CD1c-positive myeloid dendritic cell (primary cell): ENCODE measurements around the gene ARHGAP24.

Experiments used
- DNase-seq: peaks from one replicate; pipeline ENCODE4 v3.0.0-alpha.2; 2016; ENCODE audit errors: extremely low spot score

The ARHGAP24 gene

DNA sequence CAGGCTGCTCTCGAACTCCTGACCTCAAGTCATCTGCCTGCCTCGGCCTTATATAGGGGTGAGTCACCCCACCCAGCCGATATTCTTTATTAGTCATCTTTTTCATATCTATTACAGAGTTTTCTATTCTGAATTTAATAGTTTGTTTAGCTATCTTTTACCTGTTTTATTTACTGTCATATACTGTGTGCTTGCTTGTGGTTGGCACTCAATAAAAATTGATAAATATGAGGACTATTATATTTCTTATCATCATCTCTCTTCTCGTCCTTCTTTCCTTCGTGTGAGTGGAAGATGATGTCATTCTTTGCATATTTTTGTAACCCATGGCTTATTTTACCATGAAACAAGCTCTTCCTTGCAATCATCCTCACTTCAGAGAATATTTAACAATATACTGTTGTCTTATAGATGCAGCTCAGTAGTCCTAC is 265.5 kb downstream of the ARHGAP24 start:
- DNase-seq = no peak

DNA sequence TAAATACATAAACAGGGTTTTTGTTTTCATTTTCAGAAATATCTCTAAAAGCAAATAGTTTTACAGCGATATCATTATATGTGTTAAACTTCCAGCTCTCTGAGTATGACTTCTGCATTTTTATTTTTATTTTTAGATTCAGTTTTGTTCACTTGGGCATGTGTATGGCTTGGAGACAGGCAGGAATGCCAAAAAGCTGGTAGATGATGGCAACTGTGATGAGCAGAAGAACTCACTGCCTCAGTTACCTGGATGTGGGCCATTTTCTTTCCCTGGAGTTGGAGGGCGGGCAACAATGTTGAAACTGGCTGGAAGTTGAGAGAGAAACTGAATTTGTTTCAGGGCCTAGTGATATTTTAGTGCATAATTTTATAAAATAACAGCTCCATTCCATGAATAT is 266.4 kb downstream of the ARHGAP24 start:
- DNase-seq = no peak

DNA sequence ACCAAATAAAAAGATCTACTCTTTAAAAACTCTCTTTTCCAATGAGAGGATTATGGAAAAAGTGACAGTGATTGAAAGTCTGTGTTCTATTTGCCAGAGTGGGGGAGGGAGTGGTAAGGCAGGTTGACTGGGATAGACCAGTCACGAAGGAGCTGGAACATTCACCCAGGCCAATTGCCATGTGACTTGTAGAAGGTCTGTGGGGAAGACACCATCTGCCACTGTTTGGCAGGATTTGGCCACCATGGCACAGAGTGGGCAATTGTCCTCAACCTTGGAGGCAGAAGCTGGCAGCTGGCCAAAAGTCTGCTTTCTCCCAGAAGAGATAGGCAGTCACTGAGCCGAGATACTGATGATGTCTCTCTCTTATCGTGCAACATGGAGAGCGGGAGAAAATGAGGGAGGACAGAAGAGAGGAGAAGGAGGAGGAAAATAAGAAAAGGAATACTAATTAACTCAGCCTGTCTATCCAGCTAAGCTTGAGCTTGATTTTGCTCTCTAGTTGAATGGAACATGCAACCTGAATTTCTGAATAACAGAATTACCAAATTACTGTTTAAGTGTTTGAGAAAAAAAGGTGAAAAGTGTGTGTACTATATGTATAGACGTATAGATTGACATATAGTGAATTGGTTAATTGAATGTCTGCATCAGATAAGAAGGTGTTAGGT is 267.1 kb downstream of the ARHGAP24 start:
- no peak for DNase-seq

DNA sequence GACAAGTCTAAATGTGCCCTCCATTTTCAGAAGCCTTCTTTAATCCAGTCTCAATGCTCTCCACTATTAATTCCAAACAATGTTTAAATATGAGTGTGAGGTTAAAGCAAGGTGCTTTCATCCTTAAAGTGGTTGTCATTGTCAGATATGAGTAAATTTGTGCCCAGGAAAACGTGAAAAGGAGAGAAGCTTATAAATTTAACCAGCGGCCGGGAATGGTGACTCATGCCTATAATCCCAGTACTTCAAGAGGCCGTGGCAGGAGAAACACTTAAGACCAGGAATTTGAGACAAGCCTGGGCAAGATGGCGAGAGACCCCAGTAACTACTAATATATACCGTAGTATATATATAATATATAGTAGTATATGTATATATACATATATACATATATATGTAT is 270.0 kb downstream of the ARHGAP24 start:
- no peak for DNase-seq

DNA sequence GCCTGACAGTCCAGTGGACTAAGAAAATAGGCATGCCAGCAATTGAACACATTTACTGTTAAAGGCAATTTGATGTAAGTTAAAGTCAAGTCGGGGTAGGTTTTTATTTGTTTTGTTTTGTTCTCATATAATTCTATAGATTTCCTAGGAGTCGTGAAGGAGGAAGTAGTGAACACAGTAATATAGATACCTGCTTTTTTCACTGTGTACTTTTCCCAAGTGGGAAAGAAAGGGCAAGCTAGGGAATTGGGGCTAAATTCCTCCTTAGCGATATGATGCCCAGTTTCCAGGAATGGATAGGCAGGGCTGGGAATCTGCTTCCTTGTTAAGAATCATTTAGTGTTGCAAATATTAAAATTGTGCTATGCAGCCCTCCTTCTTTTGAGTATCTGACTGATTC is 271.0 kb downstream of the ARHGAP24 start:
- no peak for DNase-seq

DNA sequence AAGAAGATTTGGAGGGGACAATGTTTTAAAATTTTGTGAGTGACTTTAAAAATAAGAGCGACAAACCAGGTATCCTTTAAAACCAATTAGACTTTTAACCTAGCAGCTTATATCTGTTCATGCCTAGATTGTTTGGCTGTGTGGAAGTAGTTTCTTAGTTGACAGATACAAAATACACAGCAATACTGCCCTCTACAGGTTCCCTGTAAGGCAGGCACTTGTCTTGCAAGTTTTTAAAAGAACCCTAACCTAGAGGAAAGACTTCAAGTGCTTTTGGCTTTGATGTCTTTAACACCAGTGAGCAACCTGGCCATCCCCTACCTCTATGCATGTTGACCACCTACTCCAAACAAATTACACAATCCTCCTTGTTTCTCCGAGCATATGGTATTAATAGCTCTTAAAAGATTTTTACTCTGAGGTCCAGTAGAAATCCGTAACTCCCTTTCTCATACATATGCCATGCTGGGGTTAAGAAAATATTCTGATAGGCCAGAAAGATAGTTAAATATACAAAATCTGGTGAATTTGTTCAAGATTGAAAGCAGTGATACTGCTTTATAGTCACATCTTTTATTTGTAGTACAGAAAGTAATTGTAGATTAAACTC is 273.0 kb downstream of the ARHGAP24 start:
- peak; percentile 76 for DNase-seq

DNA sequence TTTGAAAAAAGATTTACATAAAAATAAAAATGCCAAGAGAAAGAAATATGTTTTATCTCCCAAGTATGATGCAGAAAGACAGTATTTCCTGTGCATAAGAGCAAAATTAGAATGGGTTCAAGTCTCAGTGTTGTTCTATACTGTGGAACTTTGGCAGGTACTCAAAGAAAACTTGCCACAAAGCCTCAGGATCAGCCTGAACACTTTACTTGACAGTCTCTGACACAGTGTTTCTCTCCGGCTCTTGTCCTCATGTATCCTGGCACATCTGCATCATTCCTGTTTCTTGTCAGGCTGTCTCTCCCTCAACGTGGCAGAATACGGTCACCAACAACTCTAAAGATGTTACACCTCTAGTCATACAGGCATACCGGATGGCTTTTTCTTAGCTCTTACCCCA is 273.7 kb downstream of the ARHGAP24 start:
- no peak for DNase-seq

DNA sequence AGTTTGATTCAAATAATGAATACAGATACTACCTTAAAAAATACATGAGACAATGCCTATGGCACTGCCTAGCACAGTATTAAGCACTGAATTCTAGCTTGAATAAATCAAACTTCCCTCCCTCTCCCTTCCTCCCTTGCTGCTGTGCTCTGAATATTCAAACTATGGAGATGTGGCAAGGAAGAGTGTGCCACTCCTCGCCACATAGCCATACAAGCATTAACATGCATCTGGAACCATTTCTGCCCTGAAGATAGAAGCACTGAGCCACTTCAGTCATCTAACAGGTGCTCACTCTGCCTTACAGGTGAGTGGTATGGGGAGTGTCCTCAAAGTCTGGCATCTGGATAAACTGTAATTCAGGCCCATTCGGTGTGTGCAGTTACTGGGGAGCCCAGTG is 276.9 kb downstream of the ARHGAP24 start:
- no peak for DNase-seq

DNA sequence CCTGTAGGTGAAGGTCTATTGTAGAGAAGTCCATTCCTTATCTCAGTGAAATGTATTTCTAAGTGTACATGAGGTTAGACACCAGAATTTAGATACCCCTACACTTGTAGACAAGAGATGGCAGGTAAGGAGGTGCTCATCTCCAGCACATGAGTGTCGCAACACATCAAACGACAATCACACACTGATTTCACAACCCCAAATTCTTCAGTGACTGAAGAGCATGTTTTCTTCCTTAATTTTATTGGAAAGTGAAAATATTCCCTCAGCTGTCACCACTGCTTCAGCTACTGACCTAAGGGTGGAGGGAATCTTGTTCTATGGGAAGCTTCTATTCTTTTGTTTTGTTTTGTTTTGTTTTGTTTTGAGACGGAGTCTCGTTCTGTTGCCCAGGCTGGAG is 280.3 kb downstream of the ARHGAP24 start:
- DNase-seq = no peak

DNA sequence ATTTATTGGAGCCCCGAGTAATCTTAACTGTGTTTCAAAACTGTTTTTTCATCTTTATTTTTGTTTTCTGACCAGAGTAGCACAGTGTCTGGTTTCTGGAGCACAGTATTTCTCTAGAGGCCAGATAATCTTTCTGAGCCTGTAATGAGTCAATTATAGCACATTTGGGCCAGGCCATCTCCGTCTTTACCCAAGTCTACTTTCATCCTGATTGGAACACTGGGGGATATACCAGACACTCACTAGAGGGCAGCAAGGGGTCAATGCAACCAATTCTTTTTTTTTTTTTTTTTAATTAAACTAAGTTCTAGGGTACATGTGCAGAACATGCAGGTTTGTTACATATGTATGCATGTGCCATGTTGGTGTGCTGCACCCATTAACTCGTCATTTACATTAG is 282.0 kb downstream of the ARHGAP24 start:
- DNase-seq = no peak

DNA sequence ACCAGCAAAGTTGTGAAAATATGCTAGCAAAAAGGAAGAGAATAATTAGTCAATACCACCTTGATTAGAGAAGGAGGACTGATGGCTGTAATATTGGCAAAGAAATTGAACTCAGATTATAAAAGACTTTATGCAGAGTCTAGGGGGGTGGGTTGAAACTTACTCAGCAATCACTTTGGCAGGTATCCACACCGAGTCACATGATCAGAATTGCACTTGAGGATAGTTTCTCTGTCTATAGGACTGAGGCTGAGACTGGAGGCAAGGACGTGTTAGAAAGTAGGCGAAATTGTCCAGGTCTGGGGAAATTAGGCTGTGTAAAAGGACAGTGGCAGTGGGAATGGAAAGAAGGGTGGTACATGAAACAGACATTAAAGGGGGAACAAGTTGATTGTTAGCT is 284.4 kb downstream of the ARHGAP24 start:
- DNase-seq = no peak

DNA sequence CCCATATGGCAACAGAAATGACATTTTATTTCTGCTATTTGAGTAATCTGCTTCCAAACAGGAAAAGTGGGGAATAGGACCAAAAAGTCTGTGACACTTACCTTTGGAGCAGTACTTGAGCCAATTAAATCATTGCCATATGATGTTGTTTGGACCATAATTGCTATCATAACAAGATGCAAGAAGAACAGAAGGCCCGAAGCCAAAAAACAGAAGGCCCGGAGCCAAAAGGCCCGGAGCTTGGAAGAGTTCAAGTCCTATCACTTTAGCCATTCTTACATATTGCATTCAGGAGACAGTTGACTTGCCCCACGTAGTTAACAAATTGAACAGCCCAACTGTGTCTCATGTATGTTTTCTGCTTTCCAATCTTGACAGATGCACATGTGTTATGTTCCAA is 285.6 kb downstream of the ARHGAP24 start:
- DNase-seq = no peak

DNA sequence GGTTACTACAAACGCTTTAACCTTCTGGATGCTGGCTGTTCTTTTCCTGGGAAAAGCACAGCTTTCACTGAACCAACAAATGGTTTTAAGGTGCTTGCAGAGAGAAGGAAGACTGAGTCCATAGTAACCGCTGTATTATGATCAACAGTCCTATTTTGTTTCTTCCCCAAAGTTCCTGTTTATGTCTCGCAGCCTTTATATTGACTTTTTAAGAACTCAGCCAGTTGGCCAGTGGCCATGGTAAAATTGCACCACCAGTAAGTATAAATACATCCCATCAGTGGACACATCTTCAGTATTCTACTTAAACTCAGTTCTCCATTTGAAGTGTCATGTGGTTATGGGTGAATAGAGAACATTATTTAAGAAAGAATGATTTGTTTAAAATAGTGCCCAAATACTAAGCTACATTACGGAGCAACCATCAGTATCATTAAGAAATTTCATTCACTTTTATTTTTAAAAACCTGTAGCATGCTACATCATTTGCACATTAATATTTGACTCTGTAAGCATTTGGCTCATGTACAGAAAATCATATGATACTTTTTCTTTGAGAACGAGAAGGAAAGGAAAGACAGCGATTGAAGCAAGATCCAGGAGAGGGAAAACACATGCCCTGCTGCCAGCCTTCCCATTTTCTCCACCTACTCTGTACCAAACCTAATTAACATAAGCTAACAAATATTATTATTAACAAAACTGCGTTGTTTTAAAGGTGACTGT is 287.0 kb downstream of the ARHGAP24 start:
- DNase-seq = peak; percentile 17

DNA sequence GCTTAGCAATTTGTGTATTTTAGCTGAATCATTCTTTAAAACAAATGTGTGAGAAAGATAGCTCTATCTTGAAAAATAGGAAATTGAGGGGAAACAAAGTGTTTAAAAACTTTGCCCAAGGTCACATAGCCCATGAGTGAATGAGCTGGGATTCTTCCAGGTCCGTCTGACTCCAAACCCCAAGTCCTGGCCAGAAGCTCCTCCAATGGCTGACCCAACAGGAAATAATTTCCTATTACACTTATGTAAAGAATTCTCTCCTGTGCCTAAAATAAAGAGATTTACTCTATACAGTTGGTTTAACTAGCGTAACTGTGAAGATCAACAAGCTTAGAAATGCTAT is 287.6 kb downstream of the ARHGAP24 start:
- DNase-seq = no peak

DNA sequence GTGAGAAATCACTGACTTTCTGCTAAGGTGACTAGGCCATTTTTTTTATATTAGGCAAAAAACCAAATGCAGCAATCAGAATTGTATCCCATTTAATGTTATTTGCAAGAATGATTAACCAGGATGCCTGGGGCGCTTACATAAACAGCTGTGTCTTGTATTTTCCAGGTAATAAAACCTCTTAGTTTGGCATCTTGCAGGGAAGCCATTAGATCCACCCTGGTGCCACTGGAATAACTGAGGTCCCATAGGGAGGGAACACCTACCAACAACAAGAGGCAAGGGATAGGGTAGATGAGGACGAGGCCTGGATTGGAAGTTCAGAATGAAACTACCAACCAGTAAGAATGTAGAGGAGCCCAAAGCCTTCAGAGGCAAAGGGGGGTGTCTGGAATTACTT is 288.3 kb downstream of the ARHGAP24 start:
- DNase-seq = no peak

DNA sequence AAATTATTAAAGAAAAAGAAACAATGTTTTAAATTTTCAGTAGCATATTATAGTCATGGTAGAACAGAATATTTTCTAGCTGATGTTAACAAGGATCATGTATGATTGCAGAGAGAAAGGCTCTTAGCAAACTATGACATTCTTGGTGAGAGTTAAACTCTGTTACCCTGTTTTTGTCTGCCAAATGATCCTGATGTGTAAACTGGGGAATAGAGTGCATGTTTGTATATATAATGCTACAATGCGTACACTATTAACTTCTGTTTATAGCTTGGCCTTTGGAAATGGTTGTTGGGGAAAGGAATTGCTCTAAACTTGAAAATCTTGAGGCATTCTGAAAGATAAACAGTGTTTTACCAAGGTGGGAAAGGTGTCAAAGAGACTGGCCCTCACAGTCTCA is 292.7 kb downstream of the ARHGAP24 start:
- DNase-seq = no peak

DNA sequence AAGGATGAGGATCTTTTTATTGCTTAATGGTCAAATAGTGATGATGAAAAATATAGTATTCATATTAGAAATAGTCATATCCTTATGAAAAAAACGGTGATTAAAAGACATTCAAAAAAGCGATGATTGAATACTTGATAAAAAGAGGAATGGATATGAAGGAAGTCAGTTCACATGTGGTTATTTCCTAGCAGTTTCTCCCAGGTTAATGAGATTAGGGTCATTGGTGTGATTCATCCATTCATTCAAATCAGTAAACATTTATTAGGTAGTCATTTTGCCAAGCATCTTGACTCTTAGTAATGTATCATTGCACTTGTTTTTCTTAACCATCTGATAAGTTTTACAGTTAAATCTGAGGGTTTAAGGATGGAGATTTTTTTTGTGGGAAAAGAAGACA is 294.1 kb downstream of the ARHGAP24 start:
- DNase-seq = no peak

DNA sequence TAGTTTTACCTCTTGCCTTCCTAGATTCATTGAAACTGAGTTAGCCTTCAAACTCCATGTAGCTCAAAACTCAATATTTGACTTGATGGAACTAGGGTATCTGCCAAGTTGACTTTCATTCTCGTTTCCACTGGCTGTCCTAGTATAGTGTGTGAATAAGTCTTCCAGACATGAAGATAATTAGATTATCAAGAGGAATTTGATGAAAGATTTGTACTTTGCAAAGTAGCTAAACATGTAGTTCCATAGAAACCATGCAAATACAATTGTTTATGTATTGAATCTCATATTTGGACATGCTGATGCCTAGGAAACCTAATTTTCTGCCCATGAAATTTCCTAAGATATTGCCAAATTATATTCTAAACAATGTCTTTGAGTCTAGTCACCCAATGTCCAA is 297.5 kb downstream of the ARHGAP24 start:
- DNase-seq = no peak

DNA sequence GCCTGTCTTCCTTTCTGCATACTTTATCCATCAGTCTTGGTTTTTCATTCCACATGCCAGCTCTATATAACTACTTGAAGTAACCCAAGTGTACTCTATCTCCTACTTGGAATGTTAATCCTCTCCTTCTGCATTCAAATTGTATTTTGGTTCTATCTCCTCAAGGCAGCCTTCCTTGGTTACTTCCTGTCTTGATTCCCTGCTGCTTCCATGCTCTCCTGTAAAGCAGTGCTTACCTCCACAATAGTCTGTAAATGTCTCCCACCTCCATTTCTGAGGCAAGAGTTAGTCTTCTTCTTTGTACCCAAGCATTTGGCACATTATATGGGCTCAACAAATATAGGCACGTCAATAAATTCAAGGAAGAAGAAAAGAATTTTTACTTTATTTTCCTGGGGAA is 298.4 kb downstream of the ARHGAP24 start:
- DNase-seq = no peak

DNA sequence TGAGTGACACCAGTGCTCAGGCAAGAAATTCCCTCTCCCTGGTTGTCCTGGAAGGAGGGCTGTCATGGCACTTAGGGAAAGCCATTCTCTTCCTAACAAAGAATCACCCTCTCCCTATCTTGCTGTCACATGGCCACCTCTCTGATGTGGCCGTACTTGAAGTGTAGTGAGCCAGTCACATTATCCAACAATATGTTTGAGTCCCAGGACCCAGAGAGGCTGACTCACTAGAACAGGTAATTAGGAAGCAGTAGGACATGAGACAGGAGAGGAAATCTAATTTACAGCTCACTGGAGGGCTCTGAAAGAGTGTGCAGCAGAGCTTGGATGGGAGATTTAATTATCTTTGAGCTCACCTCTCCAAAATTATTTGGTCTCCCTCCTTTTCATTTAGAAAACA is 299.1 kb downstream of the ARHGAP24 start:
- DNase-seq = no peak

DNA sequence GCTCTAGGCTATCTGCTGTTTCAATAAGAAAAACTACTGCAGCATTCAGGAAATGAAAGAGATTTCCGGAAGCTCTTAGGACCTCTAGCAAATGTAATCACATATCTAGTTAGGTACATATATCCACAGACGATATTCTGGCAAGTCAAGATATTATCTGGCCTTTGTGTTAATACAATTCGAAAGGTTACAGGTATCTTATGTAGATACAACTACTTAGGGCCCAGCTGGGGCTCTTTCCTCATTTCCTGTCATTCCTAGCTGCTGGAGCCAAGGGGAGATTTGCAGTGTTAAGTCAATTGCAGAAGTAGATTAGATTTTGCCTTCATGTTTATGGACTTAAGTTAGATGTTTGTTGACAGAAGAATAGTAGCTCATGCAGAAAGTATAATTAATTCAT is 299.5 kb downstream of the ARHGAP24 start:
- no peak for DNase-seq

DNA sequence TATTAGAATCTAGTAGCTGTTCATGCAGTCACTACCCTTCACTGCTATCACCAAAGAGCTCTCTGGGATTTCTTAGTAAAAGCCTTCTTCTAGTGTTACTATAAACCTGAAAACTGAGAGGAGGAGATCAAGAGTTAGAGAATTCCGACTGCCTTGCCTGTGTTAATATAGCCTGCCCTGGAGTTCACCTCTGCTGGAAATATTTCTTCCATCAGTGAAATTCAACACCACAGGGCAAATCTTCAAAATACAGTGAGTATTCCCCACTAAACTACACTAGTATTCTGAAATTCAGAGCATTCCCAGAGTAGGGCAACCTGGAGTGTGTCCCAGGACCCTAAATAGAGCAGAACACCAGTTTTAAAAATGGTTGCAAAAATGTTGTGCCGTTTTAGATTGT is 301.1 kb downstream of the ARHGAP24 start:
- DNase-seq = no peak

DNA sequence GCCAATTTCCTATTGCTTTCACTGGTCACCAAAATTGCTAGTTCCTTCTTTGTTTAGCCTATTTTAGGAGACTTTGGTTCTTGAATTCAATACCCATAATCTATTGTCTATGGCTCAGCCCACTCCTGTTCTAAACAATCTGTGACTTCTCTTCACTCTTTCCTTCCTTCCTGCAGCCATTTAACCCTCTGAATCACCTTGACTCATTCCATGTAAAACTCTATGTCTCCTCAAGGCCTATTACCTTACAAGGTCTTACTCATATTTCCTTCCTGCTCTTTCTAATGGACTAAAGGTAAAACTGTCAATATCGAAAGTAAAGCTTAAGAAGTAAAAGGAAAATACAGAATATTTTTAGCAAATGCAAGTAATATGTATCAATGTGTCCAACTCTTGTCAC is 301.6 kb downstream of the ARHGAP24 start:
- DNase-seq = no peak
